HS-5 (cell line): ENCODE measurements around the gene PRSS2.

Experiments
- DNase-seq: peaks from one replicate; pipeline ENCODE4 v3.0.0-alpha.2; 2012; ENCODE audit warnings: low read depth

Gene PRSS2

GRCh38 chr7:142787034-142787768 lies 16.4 kb downstream of the PRSS2 start:
- DNase-seq = no peak

GRCh38 chr7:142787783-142788182 lies 17.0 kb downstream of the PRSS2 start:
- no peak for DNase-seq

- no peak for DNase-seq
These were observed 17.8 kb downstream of the PRSS2 start for GRCh38 chr7:142788303-142789289.

- DNase-seq = no peak
These were observed 18.7 kb downstream of the PRSS2 start for GRCh38 chr7:142789441-142789840.

GRCh38 chr7:142790056-142790455 lies 19.3 kb downstream of the PRSS2 start:
- DNase-seq = no peak

GRCh38 chr7:142790555-142790954 lies 19.8 kb downstream of the PRSS2 start:
- no peak for DNase-seq

- DNase-seq = no peak
These were observed 20.7 kb downstream of the PRSS2 start for GRCh38 chr7:142791502-142791901.

- no peak for DNase-seq
These were observed 21.4 kb downstream of the PRSS2 start for GRCh38 chr7:142792129-142792528.

- no peak for DNase-seq
These were observed 21.8 kb downstream of the PRSS2 start for GRCh38 chr7:142792593-142792992.

- DNase-seq = no peak
These were observed 22.4 kb downstream of the PRSS2 start for GRCh38 chr7:142793156-142793555.

GRCh38 chr7:142795339-142795863 lies 24.6 kb downstream of the PRSS2 start:
- no peak for DNase-seq

- no peak for DNase-seq
These were observed 25.3 kb downstream of the PRSS2 start for GRCh38 chr7:142796001-142796500.

GRCh38 chr7:142796501-142797390 lies 26.0 kb downstream of the PRSS2 start:
- DNase-seq = no peak

GRCh38 chr7:142797391-142798377 lies 26.9 kb downstream of the PRSS2 start:
- DNase-seq = no peak

GRCh38 chr7:142798451-142799436 lies 28.0 kb downstream of the PRSS2 start:
- no peak for DNase-seq

GRCh38 chr7:142799437-142799835 lies 28.7 kb downstream of the PRSS2 start:
- no peak for DNase-seq

- DNase-seq = no peak
These were observed 29.3 kb downstream of the PRSS2 start for GRCh38 chr7:142800088-142800487.

GRCh38 chr7:142800699-142801260 lies 30.0 kb downstream of the PRSS2 start:
- no peak for DNase-seq
